HEK293T (cell line): Measurements from ENCODE around the gene PSTK.

Experiments used
- CTCF ChIA-PET: fragments of 350-600 bp; formaldehyde crosslinking; extraction: SDS; loops from one replicate; lab custom pipeline; 2021; ENCODE audit warnings: antibody characterized with exemption, inconsistent platforms; lab: Yijun Ruan, JAX
- POLR2A ChIA-PET: fragments of 350-600 bp; formaldehyde crosslinking; extraction: SDS; loops from one replicate; lab custom pipeline; 2020; ENCODE audit warnings: antibody characterized with exemption, inconsistent platforms; lab: Yijun Ruan, JAX
- DNase-seq: peaks from one replicate; pipeline ENCODE4 v3.0.0; 2012; ENCODE audit warnings: mixed read lengths; ENCODE audit errors: extremely low spot score
- ARNT ChIP-seq: fragments of 450-650 bp; IDR thresholded peaks from 2 replicates; pipeline ENCODE4 v1.6.1; 2017; ENCODE audit warnings: mild to moderate bottlenecking
- BHLHE40 ChIP-seq: fragments of 450-650 bp; IDR thresholded peaks from 2 replicates; pipeline ENCODE4 v1.6.1; 2016; ENCODE audit warnings: mild to moderate bottlenecking, moderate library complexity, borderline replicate concordance
- CTBP1 ChIP-seq: fragments of 450-650 bp; IDR thresholded peaks from 2 replicates; pipeline ENCODE4 v1.6.1; 2016; ENCODE audit warnings: borderline replicate concordance
- ELF4 ChIP-seq: fragments of 450-650 bp; IDR thresholded peaks from 2 replicates; pipeline ENCODE4 v1.6.1; 2017; ENCODE audit warnings: antibody characterized with exemption
- FOXA1 ChIP-seq: fragments of 450-650 bp; IDR thresholded peaks from 2 replicates; pipeline ENCODE4 v1.6.1; 2016; ENCODE audit warnings: mild to moderate bottlenecking
- FOXK2 ChIP-seq: fragments of 450-650 bp; IDR thresholded peaks from 2 replicates; pipeline ENCODE4 v1.6.1; 2016; ENCODE audit warnings: mild to moderate bottlenecking
- FOXM1 ChIP-seq: fragments of 450-650 bp; IDR thresholded peaks from 2 replicates; pipeline ENCODE4 v1.6.1; 2017; ENCODE audit warnings: mild to moderate bottlenecking, borderline replicate concordance
- HDGF ChIP-seq: fragments of 450-650 bp; IDR thresholded peaks from 2 replicates; pipeline ENCODE4 v1.6.1; 2017; ENCODE audit warnings: antibody characterized with exemption, borderline replicate concordance
- L3MBTL2 ChIP-seq: fragments of 450-650 bp; conservative IDR thresholded peaks from 2 replicates; pipeline ENCODE4 v1.6.1; 2016; ENCODE audit warnings: mild to moderate bottlenecking
- LEF1 ChIP-seq: fragments of 450-650 bp; IDR thresholded peaks from 2 replicates; pipeline ENCODE4 v1.6.1; 2017; ENCODE audit warnings: mild to moderate bottlenecking, borderline replicate concordance
- NFRKB ChIP-seq: fragments of 450-650 bp; IDR thresholded peaks from 2 replicates; pipeline ENCODE4 v1.6.1; 2016; ENCODE audit warnings: mild to moderate bottlenecking, moderate library complexity
- SP1 ChIP-seq: fragments of 450-650 bp; IDR thresholded peaks from 2 replicates; pipeline ENCODE4 v1.6.1; 2017
- SUZ12 ChIP-seq: fragments of 450-650 bp; IDR thresholded peaks from 2 replicates; pipeline ENCODE4 v1.6.1; 2016; ENCODE audit warnings: mild to moderate bottlenecking
- TARDBP ChIP-seq: fragments of 450-650 bp; IDR thresholded peaks from 2 replicates; pipeline ENCODE4 v1.6.1; 2016
- ZNF384 ChIP-seq: fragments of 450-650 bp; IDR thresholded peaks from 2 replicates; pipeline ENCODE4 v1.6.1; 2016
- TF ChIP-seq, protein P1 (sequence below): fragments of 450-650 bp; IDR thresholded peaks from 2 replicates; pipeline ENCODE4 v1.6.1; 2016

The PSTK gene

DNA sequence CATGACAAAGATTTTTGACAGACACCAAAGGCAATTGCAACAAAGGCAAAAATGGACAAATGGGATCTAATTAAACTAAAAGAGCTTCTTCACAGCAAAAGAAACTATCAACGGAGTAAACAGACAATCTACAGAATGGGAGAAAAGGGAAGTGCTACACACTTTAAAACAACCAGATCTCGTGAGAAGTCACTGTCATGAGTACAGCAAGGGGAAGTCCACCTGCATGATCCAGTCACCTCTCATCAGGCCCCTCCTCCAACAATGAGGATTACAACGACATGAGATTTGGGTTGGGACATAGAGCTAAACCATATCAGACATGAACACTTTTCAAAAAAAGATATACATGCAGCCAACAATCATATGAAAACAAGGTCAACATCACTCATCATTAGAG is 11.5 kb upstream of the PSTK start:
- POLR2A ChIA-PET = no interaction called here
- CTCF ChIA-PET = interaction anchor here (0.6 kb wide), 1 partner anchor 14 kb away, joined by 3 read pairs; no protein-coding TSS in a partner anchor

GRCh38 chr10:122974023-122974422 is 6.2 kb upstream of the PSTK start:
- TF ChIP-seq SUZ12 (no peak), ARNT (no peak), FOXM1 (no peak), LEF1 (no peak), ELF4 (no peak), ZNF384 (no peak), TARDBP (no peak), CTBP1 (no peak), HDGF (no peak), L3MBTL2 (no peak), SP1 (no peak), FOXK2 (no peak), BHLHE40 (no peak), NFRKB (no peak), FOXA1 (no peak)
- TF ChIP-seq, protein P1, sequence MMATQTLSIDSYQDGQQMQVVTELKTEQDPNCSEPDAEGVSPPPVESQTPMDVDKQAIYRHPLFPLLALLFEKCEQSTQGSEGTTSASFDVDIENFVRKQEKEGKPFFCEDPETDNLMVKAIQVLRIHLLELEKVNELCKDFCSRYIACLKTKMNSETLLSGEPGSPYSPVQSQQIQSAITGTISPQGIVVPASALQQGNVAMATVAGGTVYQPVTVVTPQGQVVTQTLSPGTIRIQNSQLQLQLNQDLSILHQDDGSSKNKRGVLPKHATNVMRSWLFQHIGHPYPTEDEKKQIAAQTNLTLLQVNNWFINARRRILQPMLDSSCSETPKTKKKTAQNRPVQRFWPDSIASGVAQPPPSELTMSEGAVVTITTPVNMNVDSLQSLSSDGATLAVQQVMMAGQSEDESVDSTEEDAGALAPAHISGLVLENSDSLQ = no peak
- ChIA-PET POLR2A (no interaction called here), CTCF (no interaction called here)
- DNase-seq = no peak

More for the DNA sequence above, 11.5 kb upstream of the PSTK start:
- no peak for DNase-seq
- no peak for TF ChIP-seq ARNT
- no peak for TF ChIP-seq NFRKB
- no peak for TF ChIP-seq FOXM1
- TF ChIP-seq SP1 = no peak
- TF ChIP-seq, protein P1 = no peak
- no peak for TF ChIP-seq SUZ12
- no peak for TF ChIP-seq LEF1
- no peak for TF ChIP-seq BHLHE40
- no peak for TF ChIP-seq FOXA1
- TF ChIP-seq HDGF = no peak
- no peak for TF ChIP-seq CTBP1
- no peak for TF ChIP-seq ELF4
- no peak for TF ChIP-seq FOXK2
- TF ChIP-seq ZNF384 = no peak
- no peak for TF ChIP-seq TARDBP
- no peak for TF ChIP-seq L3MBTL2

GRCh38 chr10:122974543-122975064 is 5.6 kb upstream of the PSTK start:
- TF ChIP-seq ZNF384 = no peak
- no peak for TF ChIP-seq FOXM1
- no peak for TF ChIP-seq FOXA1
- no peak for TF ChIP-seq BHLHE40
- TF ChIP-seq L3MBTL2 = no peak
- no peak for TF ChIP-seq HDGF
- no peak for TF ChIP-seq CTBP1
- TF ChIP-seq ELF4 = no peak
- no peak for TF ChIP-seq SUZ12
- no peak for TF ChIP-seq LEF1
- TF ChIP-seq FOXK2 = no peak
- DNase-seq = no peak
- ChIA-PET POLR2A (no interaction called here), CTCF (no interaction called here)

DNA sequence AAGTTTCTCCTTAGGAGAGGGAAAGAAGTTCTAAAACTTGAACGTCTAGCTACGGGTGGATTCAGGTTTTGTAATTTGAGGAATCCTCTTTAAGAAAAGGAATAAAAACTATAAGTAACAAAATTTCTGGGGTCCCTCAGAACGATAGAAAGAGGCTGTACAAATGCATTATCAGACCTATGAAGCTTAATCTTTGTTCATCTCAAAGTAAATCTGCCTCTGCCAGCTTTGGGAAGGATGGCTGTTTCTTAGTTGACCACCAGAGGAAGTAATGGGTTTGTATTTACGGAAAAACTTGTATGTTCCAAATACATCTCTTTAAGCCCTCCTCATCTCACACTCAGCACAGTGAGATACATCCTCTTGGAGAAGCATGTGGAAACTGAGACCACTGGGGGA is 864 bp downstream of the PSTK start:
- no peak for TF ChIP-seq L3MBTL2
- CTCF ChIA-PET = interaction anchor here (1.0 kb wide), 1 partner anchor 26 kb away, joined by 4 read pairs; no protein-coding TSS in a partner anchor
- POLR2A ChIA-PET = interaction anchor here (0.6 to 3.2 kb wide), 9 partner anchors 8 to 27 kb away, joined by 3 to 22 read pairs (median 7); partner anchors contain the start of genes ACADSB, C10orf88 and IKZF5
- DNase-seq = peak; percentile 54

GRCh38 chr10:122983898-122984297 is 3.7 kb downstream of the PSTK start:
- POLR2A ChIA-PET = no interaction called here
- CTCF ChIA-PET = no interaction called here
- no peak for TF ChIP-seq SP1
- no peak for TF ChIP-seq TARDBP
- no peak for TF ChIP-seq FOXM1
- TF ChIP-seq NFRKB = no peak
- no peak for TF ChIP-seq LEF1
- no peak for TF ChIP-seq ZNF384
- no peak for TF ChIP-seq ELF4
- TF ChIP-seq SUZ12 = no peak
- no peak for TF ChIP-seq BHLHE40
- no peak for TF ChIP-seq FOXK2
- TF ChIP-seq, protein P1 = no peak
- no peak for TF ChIP-seq ARNT
- DNase-seq = no peak

- CTCF ChIA-PET = no interaction called here
- no peak for DNase-seq
- POLR2A ChIA-PET = no interaction called here
- TF ChIP-seq ELF4 (no peak), FOXM1 (no peak), FOXK2 (no peak), SP1 (no peak), SUZ12 (no peak), ZNF384 (no peak), FOXA1 (no peak), LEF1 (no peak), HDGF (no peak), L3MBTL2 (no peak), ARNT (no peak), TARDBP (no peak), CTBP1 (no peak), NFRKB (no peak), BHLHE40 (no peak)
- TF ChIP-seq, protein P1 = no peak
Observed at GRCh38 chr10:122984708-122985107, 4.5 kb downstream of the PSTK start.
